Measurements from ENCODE around the gene ACTN1.
A peak's percentile ranks its signal among the peaks of the same experiment; 100 is the strongest.
"Not testable (repeated sequence)": the region's sequence is repeated elsewhere in the genome, so short reads cannot be mapped to it uniquely, and the experiment has no call there.

Gene ACTN1

DNA sequence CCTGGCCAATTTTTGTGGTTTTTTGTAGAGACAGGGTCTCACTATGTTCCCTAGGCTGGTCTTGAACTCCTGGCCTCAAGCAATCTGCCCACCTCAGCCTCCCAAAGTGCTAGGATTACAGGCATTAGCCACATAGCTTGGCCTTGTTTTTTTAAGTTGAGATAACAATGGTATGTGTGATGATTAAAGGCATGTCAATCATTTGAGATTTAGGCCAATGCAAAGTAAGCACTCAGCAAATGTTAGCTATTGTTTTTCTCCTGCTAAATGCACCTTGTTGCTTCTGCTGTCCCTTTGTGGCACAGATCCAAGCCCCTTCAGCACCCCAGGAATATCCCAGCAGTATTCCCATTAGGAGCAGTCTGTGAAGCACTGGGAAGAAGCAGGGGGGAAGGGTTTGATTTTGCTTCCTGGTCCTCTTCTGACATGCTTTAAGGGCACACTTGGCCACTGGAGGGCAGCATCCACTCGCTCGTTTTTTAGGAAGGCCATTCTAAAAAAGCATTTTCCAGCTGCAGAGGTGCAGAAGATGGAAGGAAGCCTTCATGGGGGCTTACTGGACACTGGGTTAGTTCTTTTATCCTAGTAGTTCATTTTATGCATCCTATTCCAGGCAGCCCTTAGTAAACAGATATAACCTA, 116.0 kb downstream of the ACTN1 start:
- peak; percentile 80 for DNase-seq (ENCODE audit: low spot score)

DNA sequence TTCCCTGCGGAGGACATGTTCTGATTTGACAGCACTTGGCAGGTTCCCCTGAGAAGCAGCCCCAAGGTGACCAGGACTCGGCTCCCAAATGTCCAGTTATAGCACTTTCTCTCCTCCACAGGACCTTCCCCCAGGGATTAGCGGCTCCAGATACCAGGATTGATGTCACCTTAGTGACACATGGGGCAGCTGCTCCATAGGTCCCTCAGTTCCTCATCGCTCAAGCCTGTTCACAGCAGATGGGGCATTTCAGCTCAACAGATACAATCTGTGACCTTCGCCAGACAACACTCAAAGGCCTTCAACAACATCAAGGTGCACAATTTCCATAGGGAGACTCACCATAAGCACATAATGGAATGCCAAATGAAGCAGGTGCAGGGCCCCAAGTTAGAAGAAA, 118.3 kb downstream of the ACTN1 start:
- no peak for DNase-seq (ENCODE audit: low spot score)

DNA sequence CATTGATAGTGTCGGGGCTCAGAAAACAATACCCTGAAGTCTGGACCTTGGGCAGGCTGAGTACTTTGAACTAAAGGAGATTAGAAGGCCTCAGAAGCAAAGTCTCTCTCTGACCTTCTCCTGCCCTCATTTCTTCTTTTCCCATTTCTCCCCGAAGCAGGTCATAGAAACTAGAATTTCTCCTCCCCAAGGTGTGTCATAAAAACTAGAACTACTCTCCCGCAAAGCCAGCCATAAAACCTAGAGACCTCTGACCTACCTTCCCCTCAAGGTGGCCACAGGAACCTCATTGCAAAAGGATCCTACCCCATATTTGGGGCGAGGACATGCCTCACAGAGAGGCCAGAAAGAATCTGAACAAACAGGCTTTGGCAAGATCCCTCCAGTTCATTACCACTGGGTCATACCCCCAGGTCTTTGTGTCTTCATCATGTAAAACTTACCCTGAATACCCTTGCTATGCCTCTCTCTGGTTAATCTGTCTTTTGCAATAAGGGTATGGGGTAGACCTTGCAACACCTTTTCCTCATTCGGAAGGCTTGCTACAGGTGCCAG, 121.5 kb downstream of the ACTN1 start:
- DNase-seq (ENCODE audit: low spot score), result no peak

DNA sequence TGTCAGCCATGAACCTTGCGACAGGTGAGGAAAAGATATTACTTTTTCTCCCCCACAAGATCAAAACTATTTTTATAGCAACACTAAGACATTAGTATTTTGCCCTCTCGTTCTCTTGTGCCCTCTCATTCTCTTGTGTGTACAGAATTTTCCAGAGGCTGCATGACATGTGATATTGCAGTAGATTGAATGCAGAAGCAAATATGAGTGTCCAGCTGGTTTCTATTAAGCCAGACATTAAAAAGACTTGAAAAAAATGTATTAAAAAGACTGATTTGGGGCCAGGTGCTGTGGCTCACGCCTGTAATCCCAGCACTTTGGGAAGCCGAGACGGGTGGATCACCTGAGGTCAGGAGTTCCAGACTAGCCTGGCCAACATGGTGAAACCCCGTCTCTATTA, 122.5 kb downstream of the ACTN1 start:
- DNase-seq (ENCODE audit: low spot score), result no peak

DNA sequence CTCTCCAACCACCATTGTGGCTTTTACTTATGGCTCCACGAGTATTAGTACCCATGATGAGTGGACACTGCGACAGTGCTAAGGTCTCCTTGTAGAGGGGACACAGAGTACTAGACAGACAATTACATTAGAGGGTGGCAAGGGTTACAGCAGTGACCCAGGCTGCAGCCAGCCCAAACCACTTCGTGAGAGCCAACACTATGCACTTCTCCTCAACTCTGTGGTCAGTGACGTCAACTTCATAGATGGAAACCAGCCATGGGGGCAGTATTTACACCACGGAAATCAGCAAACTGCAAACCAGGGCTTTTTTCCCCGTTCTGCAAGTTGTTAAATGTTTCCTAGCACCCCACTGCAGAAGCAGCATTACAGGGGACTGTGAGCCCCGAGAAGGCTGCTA, 124.7 kb downstream of the ACTN1 start:
- DNase-seq (ENCODE audit: low spot score), result no peak

DNA sequence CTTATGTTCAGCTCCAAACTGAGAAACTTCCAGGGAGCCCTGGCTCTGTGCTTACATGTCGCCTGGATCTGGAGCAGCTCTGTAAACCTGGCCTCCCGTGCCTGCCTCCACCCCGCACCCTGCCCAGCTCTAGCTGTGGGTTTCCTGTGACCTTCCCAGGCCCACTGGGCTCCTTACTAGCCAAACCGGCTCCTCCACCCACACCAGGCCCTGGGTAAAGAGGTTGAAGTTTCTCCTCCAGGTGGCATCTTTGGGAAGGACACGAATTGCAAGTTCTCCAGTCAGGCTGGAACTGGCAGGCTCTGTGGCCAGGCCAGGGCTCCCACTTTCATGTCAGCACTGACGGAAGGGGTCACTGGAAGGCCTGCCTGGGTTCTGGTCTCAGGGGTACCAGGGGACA, 125.4 kb downstream of the ACTN1 start:
- no peak for DNase-seq (ENCODE audit: low spot score)

DNA sequence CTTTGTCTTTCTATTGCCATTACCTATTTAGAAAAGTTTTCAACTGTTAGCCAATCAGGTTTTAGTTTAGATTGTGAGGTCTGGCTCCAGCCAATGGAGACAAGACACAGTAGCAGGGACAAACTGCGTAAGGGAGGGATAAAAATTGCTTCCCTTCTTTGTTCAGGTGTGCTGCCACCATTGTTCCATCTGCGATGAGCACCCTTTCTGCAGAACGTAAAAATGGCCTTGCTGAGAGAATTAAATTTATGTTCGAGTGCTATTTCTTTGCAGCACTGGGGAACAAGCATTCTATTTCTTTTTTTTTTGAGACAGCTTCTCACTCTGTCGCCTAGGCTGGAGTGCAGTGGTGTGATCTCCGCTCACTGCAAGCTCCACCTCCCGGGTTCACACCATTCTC, 126.6 kb downstream of the ACTN1 start:
- DNase-seq (ENCODE audit: low spot score), result not testable (repeated sequence)

DNA sequence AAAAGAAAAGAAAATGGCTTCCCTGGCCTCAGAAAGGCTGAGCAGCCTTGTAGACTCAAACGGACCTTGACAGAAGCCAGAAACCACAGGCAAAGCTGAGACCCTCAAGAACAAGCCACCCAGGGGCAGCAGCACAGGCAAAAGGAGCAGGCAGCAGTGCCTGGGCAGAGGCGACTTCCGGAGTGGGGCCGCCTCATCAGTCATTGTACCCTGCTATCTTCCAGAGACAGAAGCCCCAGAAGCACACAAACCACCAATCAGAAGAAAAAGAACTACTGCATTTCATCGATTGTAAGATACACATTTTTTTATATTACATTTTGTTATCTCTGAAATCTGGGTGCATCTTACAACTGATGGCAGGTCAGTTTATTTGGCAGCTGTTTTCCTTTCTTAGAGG, 128.0 kb downstream of the ACTN1 start:
- DNase-seq (ENCODE audit: low spot score), result no peak

DNA sequence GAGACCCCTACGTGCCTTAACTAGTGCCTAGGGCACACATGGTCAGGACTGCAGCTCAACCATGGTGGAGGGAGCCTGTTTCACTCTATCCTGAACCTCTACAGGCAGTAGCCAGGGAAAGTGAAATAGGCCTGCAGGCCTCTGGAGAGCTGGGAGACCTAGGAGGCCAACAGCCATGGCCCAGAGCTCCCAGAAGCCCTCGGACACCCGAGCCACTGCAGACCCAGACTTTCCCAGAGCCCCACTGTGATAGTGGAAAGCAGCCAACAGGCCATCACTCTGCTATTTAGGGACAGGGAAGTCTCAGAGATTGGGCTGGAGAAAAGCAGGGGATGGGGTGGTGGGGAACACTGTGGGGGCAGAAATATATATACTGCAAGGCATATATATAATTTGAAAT, 129.7 kb downstream of the ACTN1 start:
- DNase-seq (ENCODE audit: low spot score), result no peak

DNA sequence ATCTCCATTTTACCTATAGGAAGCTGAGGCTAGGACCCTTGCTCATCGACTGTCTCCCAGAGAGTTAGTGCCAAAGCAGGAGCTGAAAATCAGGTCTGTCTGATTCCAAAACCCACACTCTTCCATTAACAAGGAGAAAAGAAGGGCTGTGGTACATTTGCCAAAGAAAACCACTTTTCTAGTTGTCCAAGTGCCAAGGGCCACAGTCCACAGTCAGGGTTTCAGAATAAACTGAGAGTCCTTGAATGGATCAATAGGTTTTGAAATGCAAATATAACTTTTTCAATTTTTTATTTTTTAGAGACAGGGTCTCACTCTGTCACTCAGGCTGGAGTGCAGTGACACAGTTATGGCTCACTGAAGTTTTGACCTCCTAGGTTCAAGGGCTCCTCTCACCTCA, 130.8 kb downstream of the ACTN1 start:
- no peak for DNase-seq (ENCODE audit: low spot score)

DNA sequence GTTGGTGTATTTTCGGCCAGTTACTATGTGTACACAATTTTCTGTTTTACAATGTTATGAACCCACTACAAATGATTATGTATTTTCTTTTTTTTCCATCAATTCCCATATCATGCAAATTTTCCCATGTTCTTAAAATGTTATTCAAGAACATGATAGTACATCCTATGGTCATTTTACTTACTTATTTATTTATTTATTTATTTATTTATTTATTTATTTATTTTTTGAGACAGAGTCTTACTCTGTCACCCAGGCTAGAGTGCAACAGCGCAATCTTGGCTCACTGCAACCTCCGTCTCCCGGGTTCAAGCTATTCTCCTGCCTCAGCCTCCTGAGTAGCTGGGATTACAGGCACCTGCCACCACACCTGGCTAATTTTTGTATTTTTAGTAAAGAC, 131.5 kb downstream of the ACTN1 start:
- DNase-seq (ENCODE audit: low spot score), result not testable (repeated sequence)

DNA sequence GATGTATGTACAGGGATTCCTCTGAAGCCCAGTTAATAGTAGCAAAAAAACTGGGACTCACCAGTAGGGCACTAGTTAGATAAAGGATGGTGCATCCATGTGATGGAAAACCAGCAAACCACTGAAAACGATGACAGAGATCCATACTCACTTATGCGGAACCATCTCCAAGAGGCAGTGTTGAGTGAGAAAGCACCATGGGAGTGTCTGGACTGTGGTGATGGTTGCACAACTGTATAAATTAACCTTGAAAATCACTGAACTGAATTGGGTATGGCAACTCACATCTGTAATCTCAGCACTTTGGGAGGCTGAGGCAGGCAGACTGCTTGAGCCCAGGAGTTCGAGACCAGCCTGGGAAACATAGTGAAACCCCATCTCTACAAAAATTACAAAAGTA, 132.6 kb downstream of the ACTN1 start:
- no peak for DNase-seq (ENCODE audit: low spot score)

DNA sequence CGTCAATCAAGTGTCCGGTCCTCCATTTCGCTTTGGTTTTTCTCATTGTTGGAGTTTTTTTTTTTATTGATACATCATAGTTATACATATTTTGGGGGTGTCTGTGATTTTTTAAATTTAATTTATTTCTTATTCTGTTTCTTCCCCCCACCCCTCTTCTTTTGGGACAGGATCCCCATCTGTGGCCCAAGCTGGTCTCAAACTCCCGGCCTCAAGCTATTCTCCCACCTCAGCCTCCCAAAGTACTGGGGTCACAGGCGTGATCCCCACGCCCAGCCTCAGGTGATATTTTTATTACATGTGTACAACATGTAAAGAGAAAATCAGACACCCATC, 134.9 kb downstream of the ACTN1 start:
- DNase-seq (ENCODE audit: low spot score), result no peak

DNA sequence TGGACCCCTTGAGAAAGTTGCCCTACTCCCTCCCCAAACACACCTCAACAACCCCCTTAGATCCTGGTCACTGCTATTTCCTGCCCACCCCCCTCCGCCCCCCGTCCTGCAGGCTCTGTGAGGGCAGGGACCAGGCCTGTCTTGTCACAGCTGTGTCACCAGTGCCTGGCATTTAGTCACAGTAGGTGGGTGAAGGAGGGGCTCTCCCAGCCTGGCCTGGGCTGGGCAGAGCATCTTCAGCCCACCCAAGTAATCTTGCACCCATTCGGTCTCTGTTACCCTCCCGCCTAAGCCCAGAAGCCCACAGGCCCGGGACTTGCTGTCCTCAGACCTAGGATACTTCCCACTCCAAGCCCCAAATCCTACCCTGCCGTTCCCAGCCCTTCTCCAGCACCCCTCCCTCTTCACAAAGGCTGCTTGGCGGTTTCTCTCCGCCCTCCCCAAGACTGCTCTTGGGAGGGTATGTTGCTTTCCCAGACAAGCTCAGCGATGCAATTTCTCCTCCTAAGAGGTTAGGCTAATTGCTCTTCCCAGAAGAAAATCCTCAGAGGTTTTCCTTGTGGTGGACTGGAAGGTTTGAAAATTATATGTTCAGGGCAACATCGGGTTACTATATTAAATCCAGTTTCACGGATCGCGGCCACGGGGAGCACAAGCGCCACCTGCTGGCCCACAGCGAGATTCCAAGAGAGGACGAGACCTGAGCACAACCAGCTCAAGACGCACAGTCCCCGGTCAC, 135.5 kb downstream of the ACTN1 start:
- DNase-seq (ENCODE audit: low spot score), result peak; percentile 82

DNA sequence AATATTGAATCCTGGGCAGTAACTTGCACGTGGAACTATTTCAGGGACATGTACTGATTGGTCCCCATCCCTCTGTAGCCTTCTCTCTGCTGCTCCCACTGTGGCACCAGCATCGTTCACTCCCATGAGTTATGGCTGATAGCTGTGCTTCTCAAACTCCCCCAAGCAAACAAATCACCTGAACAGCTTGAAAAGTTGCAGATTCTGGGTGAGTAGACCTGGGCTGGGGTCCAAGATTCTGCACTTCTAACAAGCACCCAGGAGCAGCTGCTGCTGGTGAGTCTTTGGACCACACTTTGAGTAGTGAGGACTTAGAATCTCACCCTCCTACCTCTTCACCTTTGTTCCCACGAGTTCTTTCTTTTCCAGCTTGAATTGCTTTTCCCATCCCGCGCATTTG, 136.8 kb downstream of the ACTN1 start:
- DNase-seq (ENCODE audit: low spot score), result no peak

DNA sequence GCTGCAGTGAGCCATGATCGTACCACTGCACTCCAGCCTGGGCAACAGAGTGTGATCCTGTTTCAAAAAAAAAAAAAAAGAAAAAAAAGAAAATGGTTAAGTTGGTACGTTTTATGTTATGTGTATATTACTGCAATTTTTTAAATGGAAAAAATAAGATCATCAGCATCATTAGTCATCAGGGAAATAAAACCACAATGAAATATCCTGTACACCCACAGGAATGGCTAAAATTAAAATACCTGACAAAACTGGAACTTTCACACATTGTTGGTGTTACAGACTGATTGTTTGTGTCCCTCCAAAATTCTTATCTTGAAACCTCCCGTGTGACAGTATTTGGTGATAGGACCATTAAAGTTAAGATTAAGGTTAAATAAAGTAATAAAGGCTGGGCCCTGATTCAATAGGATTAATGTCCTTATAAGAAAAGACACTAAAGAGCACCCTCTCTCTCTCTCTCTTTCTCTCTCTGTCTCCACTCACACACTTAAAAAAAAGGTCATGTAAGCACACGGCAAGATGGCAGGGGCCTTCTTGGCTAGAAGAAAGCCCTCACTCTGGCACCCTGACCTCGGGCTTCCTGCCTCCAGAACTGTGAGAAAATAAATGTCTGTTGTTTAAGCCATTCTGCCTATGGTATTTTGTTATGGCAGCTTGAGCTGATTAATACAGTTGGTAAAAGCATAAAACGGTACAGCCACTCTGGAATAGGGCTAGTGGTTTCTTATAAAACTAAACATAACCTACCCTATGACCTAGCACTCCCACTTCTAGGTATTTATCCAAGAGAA, 137.9 kb downstream of the ACTN1 start:
- DNase-seq (ENCODE audit: low spot score), result no peak

DNA sequence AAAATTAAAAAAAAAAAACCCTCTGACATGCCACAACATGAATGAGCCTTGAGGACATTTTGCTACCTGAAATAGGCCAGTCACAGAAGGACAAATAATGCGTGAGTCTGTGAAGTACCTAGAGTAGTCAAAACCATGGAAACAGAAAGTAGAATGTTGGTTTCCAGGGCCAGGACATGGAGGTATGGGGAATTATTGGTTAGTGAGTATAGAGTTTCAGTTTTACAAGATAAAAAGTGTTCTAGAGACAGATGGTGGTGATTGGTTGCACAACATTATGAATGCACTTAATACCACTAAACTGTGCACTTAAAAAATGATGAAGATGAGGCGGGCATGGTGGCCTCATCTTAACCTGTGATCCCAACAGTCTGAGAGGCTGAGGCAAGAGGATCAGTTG, 138.6 kb downstream of the ACTN1 start:
- no peak for DNase-seq (ENCODE audit: low spot score)

DNA sequence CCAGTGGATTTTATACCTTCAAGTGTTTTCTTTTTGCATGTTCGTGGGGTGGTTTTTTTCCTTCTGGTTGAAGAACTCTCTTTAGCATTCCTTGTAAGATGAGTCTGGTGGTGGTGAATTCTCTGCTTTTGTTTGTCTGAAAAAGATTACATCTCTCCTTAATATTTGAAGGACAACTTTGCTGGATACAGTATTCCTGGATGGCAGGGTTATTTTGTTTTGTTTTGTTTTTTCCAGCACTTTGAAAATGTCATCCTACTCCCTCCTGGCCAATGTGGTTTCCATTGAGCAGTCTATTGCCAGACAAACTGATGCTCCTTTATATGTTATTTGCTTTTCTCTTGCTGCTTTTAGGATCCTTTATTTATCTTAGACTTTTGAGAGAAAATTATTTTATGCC, 143.0 kb downstream of the ACTN1 start:
- no peak for DNase-seq (ENCODE audit: low spot score)

DNA sequence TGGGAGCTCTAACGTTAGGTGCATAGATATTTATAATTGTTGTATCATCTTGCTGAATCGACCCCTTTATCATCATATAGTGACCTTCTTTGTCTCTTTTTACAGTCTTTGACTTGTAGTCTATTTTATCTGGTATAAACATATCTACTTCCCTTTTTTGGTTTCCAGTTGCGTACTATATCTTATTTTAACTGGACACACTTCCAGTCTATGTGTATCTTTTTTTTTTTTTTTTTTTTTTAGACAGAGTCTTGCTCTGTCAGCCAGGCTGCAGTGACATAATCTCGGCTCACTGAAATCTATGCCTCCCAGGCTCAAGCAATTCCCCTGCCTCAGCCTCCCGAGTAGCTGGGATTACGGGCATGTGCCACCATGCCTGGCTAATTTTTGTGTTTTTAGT, 144.3 kb downstream of the ACTN1 start:
- no peak for DNase-seq (ENCODE audit: low spot score)

DNA sequence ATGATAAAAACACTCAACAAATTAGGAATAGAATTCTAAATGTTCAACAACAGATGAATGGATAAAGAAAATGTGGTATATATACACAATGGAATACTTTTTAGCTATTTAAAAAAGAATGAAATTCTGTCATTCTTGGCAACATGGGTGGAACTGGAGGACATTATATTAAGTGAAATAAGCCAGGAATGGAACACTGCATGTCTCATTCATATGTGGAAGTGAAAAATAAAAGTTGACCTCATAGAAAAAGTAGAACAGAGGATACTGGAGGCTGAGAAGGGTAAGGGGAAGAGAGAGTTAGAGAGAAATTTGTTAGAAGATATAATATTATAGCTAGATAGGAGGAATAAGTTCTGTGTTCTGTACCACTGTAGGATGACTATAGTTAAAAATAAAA, 150.4 kb downstream of the ACTN1 start:
- DNase-seq (ENCODE audit: low spot score), result no peak

DNA sequence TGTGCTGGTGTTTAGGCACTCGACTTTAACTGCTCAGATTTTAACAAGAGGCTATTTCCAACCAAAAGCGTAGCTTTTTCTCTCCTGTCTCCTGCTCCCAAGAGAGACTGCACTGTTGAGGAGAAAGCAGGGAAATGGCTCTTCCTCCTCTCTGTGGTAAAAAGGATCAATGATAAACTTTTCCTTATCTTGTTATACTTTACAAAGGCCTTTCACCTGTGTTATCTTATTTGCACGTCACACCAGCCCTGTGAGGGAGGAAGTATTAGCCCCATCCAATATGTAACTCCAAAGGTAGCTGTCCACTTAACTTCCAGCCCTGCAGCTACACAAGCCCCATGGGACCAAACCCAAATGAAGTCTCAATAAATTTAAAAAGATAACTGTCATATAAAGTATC, 153.4 kb downstream of the ACTN1 start:
- DNase-seq (ENCODE audit: low spot score), result no peak

DNA sequence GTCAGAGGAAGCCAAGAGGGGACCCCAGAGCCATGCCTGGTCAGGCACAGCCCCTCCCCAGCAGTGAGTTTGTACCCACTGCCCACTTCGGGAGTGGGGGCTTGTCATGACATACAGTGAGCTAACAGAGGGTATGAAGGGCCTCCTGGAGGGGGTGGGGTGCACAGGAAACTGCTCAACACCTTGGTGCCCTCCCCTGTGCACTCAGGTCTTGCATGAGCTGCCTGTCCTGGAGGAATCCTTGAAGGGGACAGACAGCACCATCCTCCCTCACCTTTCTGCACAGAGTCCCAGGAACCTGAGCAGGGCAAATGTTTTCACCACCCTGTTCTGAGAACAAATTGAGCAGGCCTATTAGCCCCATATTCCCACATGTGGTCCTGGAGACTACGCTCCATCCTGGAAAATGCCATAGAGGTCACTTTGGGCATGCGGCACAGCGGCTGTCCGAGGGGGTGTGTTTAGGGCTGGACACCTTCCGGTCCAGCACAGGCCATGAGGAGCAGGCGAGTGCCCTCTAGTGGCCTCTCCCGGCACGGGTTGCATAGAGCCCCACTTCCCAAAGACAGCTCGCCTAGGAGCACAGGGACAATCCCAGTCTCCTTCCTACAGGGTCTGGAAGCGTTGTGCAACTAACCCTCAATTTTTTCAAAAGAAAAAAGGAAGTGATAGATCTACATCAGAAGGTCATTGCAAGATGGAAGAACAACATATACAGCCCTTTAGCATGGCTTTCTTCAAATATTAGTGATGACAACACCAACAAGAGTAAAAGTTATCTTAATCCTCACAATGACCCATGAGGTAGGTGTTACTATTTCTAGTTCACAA, 154.4 kb downstream of the ACTN1 start:
- peak; percentile 78 for DNase-seq (ENCODE audit: low spot score)

Measured in Ammon's horn (tissue), 1 donor.